Hepatocyte (in vitro differentiated cells): ENCODE measurements around the gene SLC25A12. TPM values are rescaled to one million over a fixed set of nuclear protein-coding genes. Genes with fewer than 3 reads are reported as not detected.

Experiments
- DNase-seq: peaks from one replicate; pipeline ENCODE4 v3.0.0-alpha.2; 2016; ENCODE audit warnings: low spot score
- H2AFZ ChIP-seq: fragments of 200-600 bp; sonication (generic); 2 replicates; pipeline ENCODE4 v1.6.0; 2016; ENCODE audit warnings: antibody characterized with exemption, mild to moderate bottlenecking
- H3K27ac ChIP-seq: fragments of 200-600 bp; sonication (generic); 2 replicates; pipeline ENCODE4 v1.5.1; 2016; ENCODE audit warnings: mild to moderate bottlenecking
- H3K27me3 ChIP-seq: fragments of 200-600 bp; sonication (generic); 2 replicates; pipeline ENCODE4 v1.6.1; 2016
- H3K36me3 ChIP-seq: fragments of 200-600 bp; sonication (generic); replicated peaks from 2 replicates; pipeline ENCODE4 v1.5.1; 2016; ENCODE audit warnings: low read depth; ENCODE audit not compliant: insufficient read depth
- H3K4me1 ChIP-seq: fragments of 200-600 bp; sonication (generic); 2 replicates; pipeline ENCODE4 v1.5.1; 2016; ENCODE audit warnings: mild to moderate bottlenecking, moderate library complexity; ENCODE audit not compliant: insufficient read depth
- H3K4me2 ChIP-seq: fragments of 200-600 bp; sonication (generic); 2 replicates; pipeline ENCODE4 v1.6.0; 2016
- H3K4me3 ChIP-seq: fragments of 200-600 bp; sonication (generic); 2 replicates; pipeline ENCODE4 v1.5.1; 2016; ENCODE audit warnings: mild to moderate bottlenecking
- H3K79me2 ChIP-seq: fragments of 200-600 bp; sonication (generic); 2 replicates; pipeline ENCODE4 v1.6.0; 2017; ENCODE audit warnings: mild to moderate bottlenecking
- H3K9me2 ChIP-seq: fragments of 200-600 bp; sonication (generic); replicated peaks from 2 replicates; pipeline ENCODE4 v1.6.0; 2017; ENCODE audit warnings: mild to moderate bottlenecking; ENCODE audit not compliant: insufficient read depth
- H3K9me3 ChIP-seq: fragments of 200-600 bp; sonication (generic); 2 replicates; pipeline ENCODE4 v1.5.1; 2016; ENCODE audit warnings: low read depth, mild to moderate bottlenecking
- H4K20me1 ChIP-seq: fragments of 200-600 bp; sonication (generic); 2 replicates; pipeline ENCODE4 v1.6.0; 2016; ENCODE audit warnings: mild to moderate bottlenecking; ENCODE audit not compliant: insufficient read depth, poor library complexity, severe bottlenecking
- CTCF ChIP-seq: fragments of 200-600 bp; sonication (generic); IDR thresholded peaks from 2 replicates; pipeline ENCODE4 v1.5.1; 2016; ENCODE audit warnings: antibody characterized with exemption, mild to moderate bottlenecking; ENCODE audit not compliant: poor library complexity
- EZH2 ChIP-seq: fragments of 200-600 bp; sonication (generic); IDR thresholded peaks from 2 replicates; pipeline ENCODE4 v1.6.1; 2016; ENCODE audit warnings: antibody characterized with exemption, mild to moderate bottlenecking, borderline replicate concordance
- EZH2phosphoT487 ChIP-seq: fragments of 200-600 bp; sonication (generic); IDR thresholded peaks from one replicate; pipeline ENCODE4 v1.6.1; 2018; ENCODE audit warnings: antibody characterized with exemption, mild to moderate bottlenecking, low read depth, moderate library complexity; ENCODE audit not compliant: unreplicated experiment, severe bottlenecking
- WGBS: methylation state at CpG from one replicate; pipeline ENCODE4 v1.1.6; 2016; ENCODE audit warnings: low lambda C conversion rate; ENCODE audit errors: missing lambda C conversion rate; 5-methylcytosine and 5-hydroxymethylcytosine counted together
- polyA plus RNA-seq: library from polyadenylated mRNA; unstranded; fragments of >200 nt; fragmentation: Nextera tagmentation; extraction: Ambion mirVana; gene quantifications from 2 replicates; pipeline ENCODE4 v1.2.1, GENCODE V29; 2016
- total RNA-seq: library from RNA; depleted of rRNA; stranded (reverse); fragments of >200 nt; gene quantifications from 2 replicates; pipeline ENCODE4 v1.2.3, GENCODE V29; 2014

SLC25A12 gene
- total and polyA plus RNA-seq, 2 experiments from 2014 or later, result 7.1 to 11.1 TPM

DNA sequence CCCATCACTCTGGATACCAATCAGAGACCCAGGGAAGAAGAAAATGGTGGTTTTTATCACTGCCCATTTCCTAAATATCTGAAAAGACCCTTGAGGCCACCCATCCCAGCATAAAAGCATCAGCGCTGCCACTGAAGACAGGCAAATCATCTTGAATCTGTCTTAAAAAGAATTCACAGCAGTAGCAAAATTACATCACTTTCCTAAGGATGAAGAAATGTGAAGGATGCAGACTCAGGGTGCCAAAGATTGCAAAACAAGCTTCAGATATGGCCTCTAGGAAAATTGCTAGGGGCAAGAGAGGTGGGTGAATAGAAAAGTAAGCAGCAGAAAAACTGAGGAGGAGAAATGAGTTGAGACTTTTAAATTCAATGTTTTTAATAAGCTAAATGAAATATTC is 70.0 kb downstream of the SLC25A12 start:
- H4K20me1 ChIP-seq, result no peaks in the 10 kb centered on the region
- H3K4me3 ChIP-seq, result no peak overlapping the region
- TF ChIP-seq CTCF (no peak), EZH2phosphoT487 (no peak), EZH2 (no peak)
- no peaks in the 10 kb centered on the region for H3K36me3 ChIP-seq
- H3K4me2 ChIP-seq, result no peak overlapping the region
- no peaks in the 10 kb centered on the region for H3K27me3 ChIP-seq
- DNase-seq, result no peak
- no peak overlapping the region for H3K27ac ChIP-seq
- H3K79me2 ChIP-seq, result no peaks in the 10 kb centered on the region
- no peaks in the 10 kb centered on the region for H3K9me2 ChIP-seq
- H2AFZ ChIP-seq, result no peak overlapping the region
- H3K4me1 ChIP-seq, result no peaks in the 10 kb centered on the region
- H3K9me3 ChIP-seq, result no peaks in the 10 kb centered on the region
- WGBS, result 86% methylated on average over 1 of the region's 1 CpG

- TF ChIP-seq CTCF (no peak), EZH2phosphoT487 (no peak), EZH2 (no peak)
- 100% methylated on average over 1 of the region's 1 CpG for WGBS
Measured at GRCh38 chr2:171822525-171823322, 71.3 kb downstream of the SLC25A12 start.

GRCh38 chr2:171819453-171819852 is 74.6 kb downstream of the SLC25A12 start:
- H2AFZ ChIP-seq, result no peak overlapping the region
- H3K27me3 ChIP-seq, result no peaks in the 10 kb centered on the region
- no peak overlapping the region for H3K4me2 ChIP-seq
- 100% methylated on average over 1 of the region's 1 CpG for WGBS
- no peak for DNase-seq
- no peaks in the 10 kb centered on the region for H3K9me2 ChIP-seq
- TF ChIP-seq EZH2phosphoT487, result no peak
- TF ChIP-seq CTCF, result no peak
- TF ChIP-seq EZH2, result no peak
- H3K9me3 ChIP-seq, result no peaks in the 10 kb centered on the region
- no peaks in the 10 kb centered on the region for H3K79me2 ChIP-seq
- H3K4me1 ChIP-seq, result no peaks in the 10 kb centered on the region
- H3K36me3 ChIP-seq, result no peaks in the 10 kb centered on the region
- H4K20me1 ChIP-seq, result no peaks in the 10 kb centered on the region
- no peak overlapping the region for H3K27ac ChIP-seq
- H3K4me3 ChIP-seq, result no peak overlapping the region

More at GRCh38 chr2:171822525-171823322, 71.3 kb downstream of the SLC25A12 start:
- H3K4me3 ChIP-seq, result no peak overlapping the region
- H3K4me1 ChIP-seq, result no peaks in the 10 kb centered on the region
- H3K9me3 ChIP-seq, result no peaks in the 10 kb centered on the region
- no peaks in the 10 kb centered on the region for H3K79me2 ChIP-seq
- no peaks in the 10 kb centered on the region for H3K36me3 ChIP-seq
- H4K20me1 ChIP-seq, result no peaks in the 10 kb centered on the region
- H2AFZ ChIP-seq, result no peak overlapping the region
- no peak overlapping the region for H3K4me2 ChIP-seq
- H3K27ac ChIP-seq, result no peak overlapping the region
- no peaks in the 10 kb centered on the region for H3K27me3 ChIP-seq
- H3K9me2 ChIP-seq, result no peaks in the 10 kb centered on the region
- DNase-seq, result no peak
